CD4-positive, alpha-beta T cell treated with Interleukin-4 for 4 hours (primary cell): ENCODE data around the gene KCNMB2.
"Not testable (repeated sequence)": the region's sequence is repeated elsewhere in the genome, so short reads cannot be mapped to it uniquely, and the experiment has no call there.

Experiments used
- DNase-seq: peaks from one replicate; pipeline ENCODE4 v3.0.0-alpha.2; 2020

Gene KCNMB2

GRCh38 chr3:178707311-178708031 lies 171.2 kb downstream of the KCNMB2 start:
- DNase-seq, result no peak

- no peak for DNase-seq
Observed at GRCh38 chr3:178709051-178709450, 172.8 kb downstream of the KCNMB2 start.

GRCh38 chr3:178711753-178712152 lies 175.5 kb downstream of the KCNMB2 start:
- no peak for DNase-seq

GRCh38 chr3:178712247-178712646 lies 176.0 kb downstream of the KCNMB2 start:
- no peak for DNase-seq

- no peak for DNase-seq
Observed at GRCh38 chr3:178714925-178715832, 178.9 kb downstream of the KCNMB2 start.

- DNase-seq, result no peak
Observed at GRCh38 chr3:178718995-178719635, 182.9 kb downstream of the KCNMB2 start.

- DNase-seq, result no peak
Observed at GRCh38 chr3:178732824-178733223, 196.6 kb downstream of the KCNMB2 start.

GRCh38 chr3:178735032-178735674 lies 198.9 kb downstream of the KCNMB2 start:
- no peak for DNase-seq

GRCh38 chr3:178736300-178736699 lies 200.1 kb downstream of the KCNMB2 start:
- DNase-seq, result no peak

GRCh38 chr3:178739720-178740119 lies 203.5 kb downstream of the KCNMB2 start:
- no peak for DNase-seq

GRCh38 chr3:178741020-178741419 lies 204.8 kb downstream of the KCNMB2 start:
- DNase-seq, result no peak

GRCh38 chr3:178743297-178743696 lies 207.1 kb downstream of the KCNMB2 start:
- no peak for DNase-seq

- not testable (repeated sequence) for DNase-seq
Observed at GRCh38 chr3:178745861-178746655, 209.8 kb downstream of the KCNMB2 start.

- no peak for DNase-seq
Observed at GRCh38 chr3:178748874-178749273, 212.6 kb downstream of the KCNMB2 start.

- DNase-seq, result no peak
Observed at GRCh38 chr3:178749471-178749870, 213.2 kb downstream of the KCNMB2 start.

GRCh38 chr3:178750639-178751300 lies 214.5 kb downstream of the KCNMB2 start:
- DNase-seq, result no peak

- DNase-seq, result no peak
Observed at GRCh38 chr3:178752843-178753242, 216.6 kb downstream of the KCNMB2 start.

- DNase-seq, result no peak
Observed at GRCh38 chr3:178754852-178755510, 218.7 kb downstream of the KCNMB2 start.

- no peak for DNase-seq
Observed at GRCh38 chr3:178761024-178761423, 224.8 kb downstream of the KCNMB2 start.

- DNase-seq, result no peak
Observed at GRCh38 chr3:178761461-178761860, 225.2 kb downstream of the KCNMB2 start.

GRCh38 chr3:178762385-178762784 lies 226.1 kb downstream of the KCNMB2 start:
- DNase-seq, result no peak
